ENCODE data around the gene STK26. TPM values are rescaled to one million over a fixed set of nuclear protein-coding genes. Genes with fewer than 3 reads are reported as not detected.
"Not testable (repeated sequence)": the region's sequence is repeated elsewhere in the genome, so short reads cannot be mapped to it uniquely, and the experiment has no call there.

STK26 gene
- total RNA-seq, 1 donor from 2014 or later: 3.2 TPM

GRCh38 chrX:132092439-132093065 lies 69.5 kb downstream of the STK26 start:
- peak; percentile 95 for ATAC-seq
- peak; percentile 51 for DNase-seq (ENCODE audit: low spot score)

- DNase-seq (ENCODE audit: low spot score) (no peak), ATAC-seq (peak; percentile 35)
Measured at GRCh38 chrX:132093239-132093860, 70.2 kb downstream of the STK26 start.

- DNase-seq (ENCODE audit: low spot score): peak; percentile 41
- peak; percentile 78 for ATAC-seq
Measured at GRCh38 chrX:132094164-132094563, 71.1 kb downstream of the STK26 start.

DNA sequence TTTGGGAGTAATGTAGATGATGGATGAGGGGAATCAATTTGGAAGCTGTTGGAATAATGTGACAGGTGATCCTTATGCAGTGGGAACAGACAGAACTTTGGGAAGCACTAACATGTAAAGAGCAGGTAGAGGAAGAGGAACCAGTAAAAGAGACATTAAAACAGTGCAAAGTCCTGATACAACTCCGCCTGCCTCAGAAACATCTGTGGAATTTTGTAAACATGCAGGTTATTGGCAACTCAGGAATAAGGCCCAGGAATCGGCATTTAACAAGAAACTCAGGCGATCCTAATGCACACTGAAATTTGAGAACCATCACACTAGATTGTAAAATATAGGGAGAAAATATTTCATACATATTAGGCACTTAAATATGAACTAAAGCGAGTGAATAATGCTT lies 75.6 kb downstream of the STK26 start:
- not testable (repeated sequence) for ATAC-seq; DNase-seq (ENCODE audit: low spot score)

GRCh38 chrX:132101206-132101605 lies 78.1 kb downstream of the STK26 start:
- DNase-seq (ENCODE audit: low spot score) (no peak), ATAC-seq (no peak)

DNA sequence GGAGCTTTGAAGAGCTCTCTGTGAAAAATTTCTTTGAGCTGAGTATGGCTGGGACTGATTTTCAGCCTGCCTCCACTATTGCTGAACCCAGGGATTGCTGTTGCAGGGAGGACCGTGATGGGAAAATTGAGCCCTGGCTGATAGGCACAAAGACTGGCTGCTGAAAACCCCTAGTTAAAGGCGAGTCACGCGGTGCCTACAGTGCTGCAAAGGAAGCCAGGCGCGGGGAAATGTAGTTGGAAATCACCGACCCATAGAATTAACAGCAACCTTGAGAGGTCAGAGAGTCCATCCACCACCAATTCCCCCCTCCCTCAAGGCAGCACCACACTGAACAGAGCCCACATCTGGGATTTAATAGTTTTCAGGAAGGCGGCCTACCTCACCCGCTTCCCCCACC lies 78.7 kb downstream of the STK26 start:
- DNase-seq (ENCODE audit: low spot score) (no peak), ATAC-seq (no peak)

DNA sequence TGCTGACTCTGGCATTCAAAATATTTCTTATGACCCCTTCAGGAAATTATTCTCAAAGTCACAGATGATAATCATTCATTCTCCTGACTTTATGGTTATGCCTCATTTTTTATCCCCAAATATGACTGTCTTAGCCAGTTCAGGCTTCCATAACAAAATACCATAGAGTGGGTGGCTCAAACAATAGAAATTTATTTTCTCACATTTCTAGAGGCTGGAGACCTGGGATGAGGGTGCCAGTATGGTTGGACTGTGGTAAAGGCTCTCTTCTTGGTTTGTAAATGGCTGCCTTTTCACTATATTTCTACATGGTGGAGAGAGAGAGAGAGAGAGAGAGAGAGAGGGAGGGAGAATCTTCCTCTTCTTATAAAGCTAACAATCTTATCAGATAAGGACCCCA lies 84.2 kb downstream of the STK26 start:
- ATAC-seq (no peak), DNase-seq (ENCODE audit: low spot score) (no peak)

GRCh38 chrX:132114607-132115006 lies 91.5 kb downstream of the STK26 start:
- DNase-seq (ENCODE audit: low spot score) (no peak), ATAC-seq (no peak)

DNA sequence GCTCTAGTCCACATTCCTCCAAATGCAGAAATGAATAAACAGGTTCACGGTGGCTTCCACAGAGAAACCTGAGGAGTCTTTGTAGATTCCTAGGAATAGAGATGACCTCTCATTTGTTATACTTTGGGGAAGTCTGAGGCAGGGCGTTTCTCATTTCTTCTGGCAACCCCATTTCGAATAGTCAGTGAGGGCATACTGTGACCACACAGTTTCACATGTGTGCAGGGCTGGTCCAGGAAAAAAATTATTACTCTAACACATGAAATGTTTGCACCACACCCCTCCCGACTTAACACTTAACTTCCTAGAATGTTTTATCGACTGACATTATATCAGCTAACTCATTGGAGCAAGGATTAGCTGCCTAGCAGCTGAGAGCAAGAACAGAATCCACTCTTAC lies 92.7 kb downstream of the STK26 start:
- DNase-seq (ENCODE audit: low spot score) (no peak), ATAC-seq (no peak)

DNA sequence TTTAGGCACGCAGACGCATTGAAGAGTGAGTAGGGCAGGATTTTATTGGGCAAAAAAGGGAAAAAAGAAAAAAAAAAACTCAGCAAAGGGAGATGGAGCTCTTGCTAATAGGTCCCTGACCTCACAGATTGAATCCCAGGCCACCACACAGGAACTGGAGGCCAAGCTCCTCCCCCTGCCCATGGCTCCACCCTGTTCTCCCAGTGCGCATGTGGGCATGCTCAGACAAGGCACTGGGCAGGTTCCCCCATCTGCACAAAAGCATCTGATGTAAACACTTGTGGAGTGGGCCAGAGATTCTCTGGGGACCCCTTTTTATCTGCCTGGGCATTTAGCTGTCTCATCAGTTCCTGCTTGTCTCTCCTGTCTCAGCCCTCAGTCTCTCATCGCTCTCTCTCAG lies 95.3 kb downstream of the STK26 start:
- no peak for ATAC-seq
- DNase-seq (ENCODE audit: low spot score): no peak

- DNase-seq (ENCODE audit: low spot score) (no peak), ATAC-seq (no peak)
Measured at GRCh38 chrX:132119283-132119682, 96.2 kb downstream of the STK26 start.

DNA sequence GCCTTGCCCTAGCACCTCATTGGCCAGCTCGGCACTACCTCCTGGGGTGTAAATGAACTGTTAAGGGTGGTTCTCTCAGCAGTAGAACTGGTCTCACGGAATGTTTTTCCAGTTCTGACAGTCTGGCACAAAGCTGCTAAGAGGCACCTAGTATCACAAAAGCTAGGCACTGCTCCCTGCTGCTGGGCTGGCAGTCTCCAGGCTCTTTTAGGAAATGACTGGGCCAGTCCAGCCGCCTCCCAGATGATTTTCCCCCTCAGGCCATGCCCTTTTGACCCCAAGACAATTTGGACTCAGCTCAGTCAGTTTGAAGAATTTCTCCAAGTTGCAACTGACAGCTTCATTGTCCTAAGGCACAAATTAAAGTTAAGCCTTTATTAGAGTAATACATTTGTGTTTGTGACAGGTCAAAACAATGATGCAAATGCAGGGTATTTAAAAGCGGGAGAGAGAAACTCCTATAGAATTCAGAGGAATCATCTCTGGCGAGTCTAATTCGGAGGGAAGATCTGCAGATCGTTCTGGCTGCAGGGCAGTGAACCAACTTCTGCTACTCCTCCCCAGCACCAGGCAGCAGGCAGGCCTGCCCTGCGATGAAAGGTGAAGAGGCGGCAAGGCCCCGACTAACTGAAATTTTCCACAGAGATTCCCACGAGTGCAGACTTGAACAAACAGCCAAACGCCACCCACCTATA lies 96.9 kb downstream of the STK26 start:
- ATAC-seq (no peak), DNase-seq (ENCODE audit: low spot score) (no peak)

- ATAC-seq: no peak
Measured at GRCh38 chrX:132120913-132121312, 97.8 kb downstream of the STK26 start.

More at GRCh38 chrX:132120913-132121312, 97.8 kb downstream of the STK26 start:
- no peak for DNase-seq (ENCODE audit: low spot score)

Other genes starting within 250 kb of the STK26 start
- gene FRMD7, start 104.7 kb downstream of the STK26 start, total RNA-seq: 0.05 TPM
- 30.1 TPM for gene RAP2C, start 196.1 kb downstream of the STK26 start, total RNA-seq

Data from left lobe of liver (tissue), 2 donors.